Heart right ventricle (tissue), 16 donors: ENCODE data around the gene TGM1. TPM values are rescaled to one million over a fixed set of nuclear protein-coding genes. Genes with fewer than 3 reads are reported as not detected.
"Not testable (repeated sequence)": the region's sequence is repeated elsewhere in the genome, so short reads cannot be mapped to it uniquely, and the experiment has no call there.

Experiments
- ATAC-seq, 8 donors: fragments of 200-7000 bp; cut with Tn5 transposase; one replicate each; pipeline ENCODE4 v1.9.1; 2020; ENCODE audit warnings: mild to moderate bottlenecking in 8 of 8, moderate library complexity in 8 of 8, moderate number of reproducible peaks in 1 of 8
- DNase-seq, 2 donors: peaks; one replicate each; pipeline ENCODE4 v3.0.0-alpha.2; 2020
- H3K27ac ChIP-seq, 10 donors: fragments of 200-600 bp; sonication (generic) in 2 of 10; one replicate each; pipeline versions ENCODE4 v1.5.0 to v1.8.0; 2020 to 2022; ENCODE audit warnings: mild to moderate bottlenecking in 3 of 10
- H3K27me3 ChIP-seq, 7 donors: fragments of 200-600 bp; one replicate each; pipeline ENCODE4 v1.8.0; 2021 to 2022; ENCODE audit warnings: mild to moderate bottlenecking in 2 of 7
- H3K36me3 ChIP-seq, 9 donors: fragments of 200-600 bp; sonication (generic) in 1 of 9; one replicate each; pipeline versions ENCODE4 v1.5.0 to v1.8.0; 2020 to 2022; ENCODE audit warnings: mild to moderate bottlenecking in 2 of 9
- H3K4me1 ChIP-seq, 9 donors: fragments of 200-600 bp; sonication (generic) in 1 of 9; one replicate each; pipeline versions ENCODE4 v1.5.0 to v1.8.0; 2020 to 2022; ENCODE audit warnings: mild to moderate bottlenecking in 4 of 9
- H3K4me3 ChIP-seq, 10 donors: fragments of 200-600 bp; sonication (generic) in 2 of 10; one replicate each; pipeline versions ENCODE4 v1.5.0 to v1.8.0; 2020 to 2022; ENCODE audit warnings: mild to moderate bottlenecking in 7 of 10, moderate library complexity in 2 of 10
- H3K9me3 ChIP-seq, 11 donors: fragments of 200-600 bp in 10 of 11; sonication (generic) in 2 of 11; one replicate each; pipeline versions ENCODE4 v1.5.0 to v1.8.0; 2013 to 2022; ENCODE audit warnings: mild to moderate bottlenecking in 2 of 11, control low read depth in 1 of 11, moderate library complexity in 1 of 11
- CTCF ChIP-seq, 9 donors: fragments of 200-600 bp; sonication (generic) in 2 of 9; IDR thresholded peaks; one replicate each; pipeline versions ENCODE4 v1.5.0 to v1.8.0; 2021 to 2022; ENCODE audit warnings: antibody characterized with exemption in 9 of 9, mild to moderate bottlenecking in 5 of 9, moderate library complexity in 1 of 9
- WGBS, 2 donors: extraction: QIAGEN DNeasy Blood & Tissue Kit; methylation state at CpG; one replicate each; pipeline ENCODE4 v1.1.7; 2013; ENCODE audit warnings: inconsistent platforms in 1 of 2; 5-methylcytosine and 5-hydroxymethylcytosine counted together
- intact Hi-C, 10 donors: fragments of 100-400 bp; cut with DNase I; formaldehyde crosslinking; loops; one replicate each; pipeline versions ENCODE4 v1.11.1 to v1.14.2; 2022
- polyA plus RNA-seq, 2 donors: library from polyadenylated mRNA; stranded (reverse); fragments of 200-250 nt; gene quantifications; one replicate each; pipeline ENCODE4 v1.2.3, GENCODE V29; 2013
- total RNA-seq, 10 donors: library from RNA; stranded (reverse); fragmentation: NEBNext Ultra II Directional in 3 of 10; extraction: Animal tissue kit (Norgen Biotek cat#: 25700) in 3 of 10; gene quantifications; one replicate each; pipeline versions ENCODE4 v1.2.1 to v1.2.4, GENCODE V29; 2021 to 2023
- donor health status: Arrhythmogenic right ventricular cardiomyopathy.
- donor health status: ischemic (EF 13 %, LVEDD 7.1; RV severe dilation, severe dysfunction).
- donor health status: healthy with polysubstance abuse.
- donor health status: DM: no; HTN: yes; CAD: no.
- donor health status: DM: no; HTN: no; CAD: no.
- donor health status: ischemic (EF 25% LVEDD 6.9; RV normal size, moderate dysfunction).
- donor health status: ischemic (EF 25% LVEDD 5.7; RV mildly dilated, moderate dysfunction).
- donor health status: healthy.
- donor health status: DM: yes; HTN: yes; CAD: no.
- donor health status: Ischemic cardiomyopathy.
- donor health status: ischemic (EF 35%, LVEDD 5.7; RV mildly dilated, moderate dysfunction).
- donor health status: nonischemic (EF 11% LVEDD 7.7; RV severe dilation, severe dysfunction).
- donor health status: DM: yes; HTN: yes; CAD: no.
- donor health status: PGD.
- donor health status: ischemic (EF 29% LVEDD 5.4; RV normal size, mild dysfunction).
- donor health status: nonischemic (EF 23%, LVEDD 6.1; RV moderate dilation, normal function).

Gene TGM1
- total and polyA plus RNA-seq, 12 donors = 0.17 to 2.2 (median 0.65) TPM

GRCh38 chr14:24231263-24232120 is 31.5 kb downstream of the TGM1 start:
- WGBS, 2 donors = 10 to 12% methylated on average over 23 of the region's 23 CpGs
- no peak for TF ChIP-seq CTCF (IDR thresholded peaks at IDR 0.05)
- Histone ChIP-seq H3K36me3 (peaks cover 0 to 42% (median 9%) of the 10 kb centered on the region in 9 donors), H3K4me1 (peaks cover 18 to 43% (median 34%) of the 10 kb centered on the region in 9 donors), H3K9me3 (no peaks in the 10 kb centered on the region), H3K4me3 (peak overlapping the region; percentile 65 to 97 (median 91)), H3K27ac (peak overlapping the region; percentile 74 to 97 (median 90)), H3K27me3 (no peaks in the 10 kb centered on the region)
- intact Hi-C loops = loop anchor here in 2 of 10 donors (2.0 to 10.0 kb wide), 2 partner anchors 43 to 203 kb away; partner anchors contain the start of gene IPO4 (in 1 of the 2)
- ATAC-seq = peak in 5 of 8 donors; percentile 1 to 25 (median 3)
- no peak for DNase-seq

- Histone ChIP-seq H3K27ac (no peak overlapping the region), H3K9me3 (no peaks in the 10 kb centered on the region), H3K4me3 (no peak overlapping the region), H3K36me3 (peaks cover 0 to 22% (median 0%) of the 10 kb centered on the region in 9 donors), H3K4me1 (peaks cover 16 to 39% (median 26%) of the 10 kb centered on the region in 9 donors), H3K27me3 (no peaks in the 10 kb centered on the region)
- ATAC-seq = no peak
- DNase-seq = no peak
- no peak for TF ChIP-seq CTCF (IDR thresholded peaks at IDR 0.05)
- intact Hi-C loops = loop anchor here in 1 of 10 donors (5.0 kb wide), 1 partner anchor 208 kb away; no protein-coding TSS in a partner anchor
- WGBS, 2 donors = 0 to 35% methylated on average over 1 of the region's 1 CpG
These were observed 34.1 kb downstream of the TGM1 start for GRCh38 chr14:24228902-24229301.

GRCh38 chr14:24226473-24226872 is 36.5 kb downstream of the TGM1 start:
- ATAC-seq (no peak), DNase-seq (no peak)
- intact Hi-C loops = loop anchor here in 1 of 10 donors (5.0 kb wide), 1 partner anchor 211 kb away; no protein-coding TSS in a partner anchor
- Histone ChIP-seq H3K36me3 (peaks cover 0 to 22% (median 0%) of the 10 kb centered on the region in 9 donors), H3K27me3 (no peaks in the 10 kb centered on the region), H3K9me3 (no peaks in the 10 kb centered on the region), H3K4me3 (no peak overlapping the region), H3K27ac (no peak overlapping the region), H3K4me1 (peaks cover 6 to 27% (median 15%) of the 10 kb centered on the region in 9 donors)
- WGBS, 2 donors = 71 to 79% methylated on average over 1 of the region's 1 CpG
- TF ChIP-seq CTCF (IDR thresholded peaks at IDR 0.05) = no peak

GRCh38 chr14:24224618-24225071 is 38.3 kb downstream of the TGM1 start:
- intact Hi-C loops = loop anchor here in 1 of 10 donors (5.0 kb wide), 1 partner anchor 213 kb away; no protein-coding TSS in a partner anchor
- 72 to 82% methylated on average over 7 of the region's 7 CpGs for WGBS, 2 donors

GRCh38 chr14:24222987-24223386 is 40.0 kb downstream of the TGM1 start:
- DNase-seq, H3K27ac ChIP-seq, intact Hi-C loops, H3K9me3 ChIP-seq, ATAC-seq, H3K4me3 ChIP-seq, H3K27me3 ChIP-seq: not testable (repeated sequence)
- H3K36me3 ChIP-seq = peaks cover 0 to 29% (median 3%) of the 10 kb centered on the region in 9 donors
- WGBS, 2 donors = 97 to 98% methylated on average over 4 of the region's 4 CpGs
- peaks cover 0 to 18% (median 4%) of the 10 kb centered on the region in 9 donors for H3K4me1 ChIP-seq

More at GRCh38 chr14:24224618-24225071, 38.3 kb downstream of the TGM1 start:
- no peaks in the 10 kb centered on the region for H3K9me3 ChIP-seq
- H3K4me1 ChIP-seq = peaks cover 0 to 18% (median 4%) of the 10 kb centered on the region in 9 donors
- no peak for TF ChIP-seq CTCF (IDR thresholded peaks at IDR 0.05)
- no peaks in the 10 kb centered on the region for H3K27me3 ChIP-seq
- no peak overlapping the region for H3K4me3 ChIP-seq
- DNase-seq (no peak), ATAC-seq (peak in 4 of 8 donors; percentile 23 to 77 (median 71))
- H3K27ac ChIP-seq = peak overlapping the region in 6 of 10 donors; percentile 17 to 67 (median 44)
- peaks cover 0 to 26% (median 0%) of the 10 kb centered on the region in 9 donors for H3K36me3 ChIP-seq
